ENCODE measurements around the gene NXN.
"Not testable (repeated sequence)": the region's sequence is repeated elsewhere in the genome, so short reads cannot be mapped to it uniquely, and the experiment has no call there.

Gene NXN

GRCh38 chr17:855569-855968 lies 124.0 kb downstream of the NXN start:
- peaks cover 15% of the 10 kb centered on the region for H3K4me1 ChIP-seq (ENCODE audit: insufficient read depth, low read length)
- H3K27me3 ChIP-seq (ENCODE audit: insufficient read depth, low read length): no peaks in the 10 kb centered on the region
- no peak overlapping the region for H3K4me3 ChIP-seq (ENCODE audit: low read length)
- H3K36me3 ChIP-seq (ENCODE audit: insufficient read depth, low read length): peaks cover 7% of the 10 kb centered on the region
- peaks cover 3% of the 10 kb centered on the region for H3K9me3 ChIP-seq (ENCODE audit: low read length)
- H2AFZ ChIP-seq (ENCODE audit: low read depth, low read length): no peak overlapping the region

GRCh38 chr17:852850-853249 lies 126.7 kb downstream of the NXN start:
- peaks cover 25% of the 10 kb centered on the region for H3K36me3 ChIP-seq (ENCODE audit: insufficient read depth, low read length)
- not testable (repeated sequence) for H2AFZ ChIP-seq (ENCODE audit: low read depth, low read length); H3K4me3 ChIP-seq (ENCODE audit: low read length); H3K9me3 ChIP-seq (ENCODE audit: low read length); H3K27me3 ChIP-seq (ENCODE audit: insufficient read depth, low read length)
- peaks cover 15% of the 10 kb centered on the region for H3K4me1 ChIP-seq (ENCODE audit: insufficient read depth, low read length)

- H3K27me3 ChIP-seq (ENCODE audit: insufficient read depth, low read length): no peaks in the 10 kb centered on the region
- peaks cover 15% of the 10 kb centered on the region for H3K4me1 ChIP-seq (ENCODE audit: insufficient read depth, low read length)
- no peak overlapping the region for H3K4me3 ChIP-seq (ENCODE audit: low read length)
- H3K9me3 ChIP-seq (ENCODE audit: low read length): peaks cover 1% of the 10 kb centered on the region
- H3K36me3 ChIP-seq (ENCODE audit: insufficient read depth, low read length): peaks cover 25% of the 10 kb centered on the region
- H2AFZ ChIP-seq (ENCODE audit: low read depth, low read length): no peak overlapping the region
These were observed 127.2 kb downstream of the NXN start for GRCh38 chr17:852349-852748.

- H2AFZ ChIP-seq (ENCODE audit: low read depth, low read length): no peak overlapping the region
- H3K36me3 ChIP-seq (ENCODE audit: insufficient read depth, low read length): peaks cover 25% of the 10 kb centered on the region
- no peaks in the 10 kb centered on the region for H3K27me3 ChIP-seq (ENCODE audit: insufficient read depth, low read length)
- no peak overlapping the region for H3K4me3 ChIP-seq (ENCODE audit: low read length)
- peaks cover 1% of the 10 kb centered on the region for H3K9me3 ChIP-seq (ENCODE audit: low read length)
- H3K4me1 ChIP-seq (ENCODE audit: insufficient read depth, low read length): peaks cover 15% of the 10 kb centered on the region
These were observed 127.7 kb downstream of the NXN start for GRCh38 chr17:851924-852323.

GRCh38 chr17:850851-851763 lies 128.5 kb downstream of the NXN start:
- H3K27me3 ChIP-seq (ENCODE audit: insufficient read depth, low read length): no peaks in the 10 kb centered on the region
- peaks cover 1% of the 10 kb centered on the region for H3K9me3 ChIP-seq (ENCODE audit: low read length)
- H3K4me1 ChIP-seq (ENCODE audit: insufficient read depth, low read length): peaks cover 15% of the 10 kb centered on the region
- H3K4me3 ChIP-seq (ENCODE audit: low read length): no peak overlapping the region
- peaks cover 25% of the 10 kb centered on the region for H3K36me3 ChIP-seq (ENCODE audit: insufficient read depth, low read length)
- H2AFZ ChIP-seq (ENCODE audit: low read depth, low read length): no peak overlapping the region

GRCh38 chr17:850086-850850 lies 129.3 kb downstream of the NXN start:
- Histone ChIP-seq H3K27me3 (ENCODE audit: insufficient read depth, low read length) (no peaks in the 10 kb centered on the region), H2AFZ (ENCODE audit: low read depth, low read length) (no peak overlapping the region), H3K4me3 (ENCODE audit: low read length) (no peak overlapping the region), H3K9me3 (ENCODE audit: low read length) (peaks cover 4% of the 10 kb centered on the region), H3K4me1 (ENCODE audit: insufficient read depth, low read length) (peaks cover 15% of the 10 kb centered on the region), H3K36me3 (ENCODE audit: insufficient read depth, low read length) (peaks cover 23% of the 10 kb centered on the region)

GRCh38 chr17:848402-848801 lies 131.2 kb downstream of the NXN start:
- H3K9me3 ChIP-seq (ENCODE audit: low read length): peaks cover 10% of the 10 kb centered on the region
- no peak overlapping the region for H3K4me3 ChIP-seq (ENCODE audit: low read length)
- peaks cover 18% of the 10 kb centered on the region for H3K36me3 ChIP-seq (ENCODE audit: insufficient read depth, low read length)
- H3K27me3 ChIP-seq (ENCODE audit: insufficient read depth, low read length): no peaks in the 10 kb centered on the region
- no peak overlapping the region for H2AFZ ChIP-seq (ENCODE audit: low read depth, low read length)
- H3K4me1 ChIP-seq (ENCODE audit: insufficient read depth, low read length): peaks cover 15% of the 10 kb centered on the region

- Histone ChIP-seq H3K27me3 (ENCODE audit: insufficient read depth, low read length) (no peaks in the 10 kb centered on the region), H3K4me3 (ENCODE audit: low read length) (no peak overlapping the region), H3K9me3 (ENCODE audit: low read length) (peaks cover 15% of the 10 kb centered on the region), H3K36me3 (ENCODE audit: insufficient read depth, low read length) (peaks cover 18% of the 10 kb centered on the region), H3K4me1 (ENCODE audit: insufficient read depth, low read length) (peaks cover 14% of the 10 kb centered on the region), H2AFZ (ENCODE audit: low read depth, low read length) (no peak overlapping the region)
These were observed 132.4 kb downstream of the NXN start for GRCh38 chr17:846901-847843.

GRCh38 chr17:841313-841712 lies 138.3 kb downstream of the NXN start:
- Histone ChIP-seq H3K27me3 (ENCODE audit: insufficient read depth, low read length) (no peaks in the 10 kb centered on the region), H3K36me3 (ENCODE audit: insufficient read depth, low read length) (peaks cover 13% of the 10 kb centered on the region), H2AFZ (ENCODE audit: low read depth, low read length) (no peak overlapping the region), H3K4me1 (ENCODE audit: insufficient read depth, low read length) (no peaks in the 10 kb centered on the region), H3K4me3 (ENCODE audit: low read length) (no peak overlapping the region), H3K9me3 (ENCODE audit: low read length) (peaks cover 39% of the 10 kb centered on the region)

- no peak overlapping the region for H2AFZ ChIP-seq (ENCODE audit: low read depth, low read length)
These were observed 141.1 kb downstream of the NXN start for GRCh38 chr17:838486-838885.

GRCh38 chr17:836151-836550 lies 143.4 kb downstream of the NXN start:
- Histone ChIP-seq H2AFZ (ENCODE audit: low read depth, low read length) (no peak overlapping the region), H3K27me3 (ENCODE audit: insufficient read depth, low read length) (no peaks in the 10 kb centered on the region), H3K36me3 (ENCODE audit: insufficient read depth, low read length) (peaks cover 16% of the 10 kb centered on the region), H3K9me3 (ENCODE audit: low read length) (peaks cover 33% of the 10 kb centered on the region), H3K4me3 (ENCODE audit: low read length) (no peak overlapping the region), H3K4me1 (ENCODE audit: insufficient read depth, low read length) (no peaks in the 10 kb centered on the region)

More at GRCh38 chr17:838486-838885, 141.1 kb downstream of the NXN start:
- Histone ChIP-seq H3K27me3 (ENCODE audit: insufficient read depth, low read length) (no peaks in the 10 kb centered on the region), H3K9me3 (ENCODE audit: low read length) (peaks cover 40% of the 10 kb centered on the region), H3K4me1 (ENCODE audit: insufficient read depth, low read length) (no peaks in the 10 kb centered on the region), H3K36me3 (ENCODE audit: insufficient read depth, low read length) (peaks cover 16% of the 10 kb centered on the region), H3K4me3 (ENCODE audit: low read length) (no peak overlapping the region)

GRCh38 chr17:835721-836120 lies 143.9 kb downstream of the NXN start:
- not testable (repeated sequence) for H2AFZ ChIP-seq (ENCODE audit: low read depth, low read length); H3K27me3 ChIP-seq (ENCODE audit: insufficient read depth, low read length); H3K4me3 ChIP-seq (ENCODE audit: low read length); H3K4me1 ChIP-seq (ENCODE audit: insufficient read depth, low read length)
- Histone ChIP-seq H3K36me3 (ENCODE audit: insufficient read depth, low read length) (peaks cover 16% of the 10 kb centered on the region), H3K9me3 (ENCODE audit: low read length) (peaks cover 29% of the 10 kb centered on the region)
